WERI-Rb-1 (cell line): Measurements from ENCODE around the gene SLC66A3.

Experiments used
- DNase-seq: peaks from one replicate; pipeline ENCODE4 v3.0.0-alpha.2; 2020
- H3K27ac ChIP-seq: fragments of 250-450 bp; sonication (Bioruptor Pico); 2 replicates; pipeline ENCODE4 v1.5.1; 2020; ENCODE audit warnings: mild to moderate bottlenecking, moderate library complexity
- H3K27me3 ChIP-seq: fragments of 250-450 bp; sonication (Bioruptor Pico); 2 replicates; pipeline ENCODE4 v1.5.1; 2021; ENCODE audit warnings: mild to moderate bottlenecking, low read depth, moderate library complexity; ENCODE audit not compliant: insufficient read depth, severe bottlenecking
- H3K36me3 ChIP-seq: fragments of 250-450 bp; sonication (Bioruptor Pico); 2 replicates; pipeline ENCODE4 v1.5.1; 2020; ENCODE audit warnings: mild to moderate bottlenecking, moderate library complexity
- H3K4me3 ChIP-seq: 2 replicates; pipeline ENCODE4 v1.5.1; 2011; ENCODE audit warnings: low read depth, mild to moderate bottlenecking, control low read depth, low read length
- H3K9me3 ChIP-seq: fragments of 250-450 bp; sonication (Bioruptor Pico); 2 replicates; pipeline ENCODE4 v1.5.1; 2021; ENCODE audit warnings: mild to moderate bottlenecking, moderate library complexity; ENCODE audit not compliant: severe bottlenecking
- CTCF ChIP-seq: IDR thresholded peaks from 2 replicates; pipeline ENCODE4 v1.5.1; 2011; ENCODE audit warnings: low read depth, mild to moderate bottlenecking, control low read depth, inconsistent platforms, low read length

SLC66A3 gene

GRCh38 chr2:11196246-11196645, 41.0 kb downstream of the SLC66A3 start:
- H3K9me3 ChIP-seq = no peaks in the 10 kb centered on the region
- DNase-seq = no peak
- H3K4me3 ChIP-seq = no peak overlapping the region
- no peaks in the 10 kb centered on the region for H3K27me3 ChIP-seq
- no peak overlapping the region for H3K27ac ChIP-seq
- TF ChIP-seq CTCF = no peak
- peaks cover 80% of the 10 kb centered on the region for H3K36me3 ChIP-seq

DNA sequence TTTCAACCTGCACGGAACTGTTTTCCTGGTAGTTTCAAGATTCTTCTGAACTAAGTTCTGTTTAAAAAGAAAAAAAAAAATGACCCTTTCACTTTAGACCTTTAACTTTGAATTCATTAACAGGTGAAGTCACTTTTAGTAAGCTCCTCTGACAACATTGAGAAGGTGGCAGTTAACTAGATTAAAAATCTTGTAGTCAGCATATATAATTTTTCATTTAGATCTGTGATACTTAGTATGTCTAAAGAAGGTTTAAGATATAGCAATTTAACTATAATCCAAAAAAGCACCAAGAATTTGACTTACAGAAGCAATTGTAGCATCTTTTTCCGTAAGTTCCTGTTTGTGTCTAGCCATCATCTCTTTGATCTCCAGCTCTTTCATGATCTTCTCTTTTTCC, 45.4 kb downstream of the SLC66A3 start:
- no peak for TF ChIP-seq CTCF
- Histone ChIP-seq H3K27ac (no peak overlapping the region), H3K27me3 (no peaks in the 10 kb centered on the region), H3K4me3 (no peak overlapping the region), H3K9me3 (no peaks in the 10 kb centered on the region), H3K36me3 (peaks cover 63% of the 10 kb centered on the region)
- DNase-seq = no peak

- H3K4me3 ChIP-seq = no peak overlapping the region
- peaks cover 55% of the 10 kb centered on the region for H3K36me3 ChIP-seq
- TF ChIP-seq CTCF = no peak
- no peaks in the 10 kb centered on the region for H3K27me3 ChIP-seq
- H3K9me3 ChIP-seq = no peaks in the 10 kb centered on the region
- H3K27ac ChIP-seq = no peak overlapping the region
- DNase-seq = no peak
These were observed 46.7 kb downstream of the SLC66A3 start for GRCh38 chr2:11201969-11202368.

DNA sequence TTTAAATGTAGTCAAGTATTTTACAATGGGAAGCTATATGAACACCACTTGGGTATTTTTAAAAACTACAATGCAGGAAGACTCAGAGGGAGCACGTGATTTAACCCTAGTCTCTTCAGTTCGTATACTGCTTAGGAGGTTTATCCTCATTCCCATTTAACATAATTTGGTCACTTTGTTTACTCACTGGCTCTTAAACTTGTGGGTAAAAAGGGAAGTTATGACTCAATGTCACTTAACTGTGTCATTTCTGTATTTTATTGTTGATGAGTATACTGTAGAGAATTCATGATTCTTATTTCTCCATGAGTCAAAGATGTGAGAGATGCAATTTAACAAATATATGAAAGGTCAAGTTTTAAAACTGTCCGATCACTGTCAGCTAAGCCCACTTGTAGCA, 48.2 kb downstream of the SLC66A3 start:
- no peak for DNase-seq
- H3K4me3 ChIP-seq = no peak overlapping the region
- H3K36me3 ChIP-seq = peaks cover 50% of the 10 kb centered on the region
- H3K9me3 ChIP-seq = no peaks in the 10 kb centered on the region
- no peak for TF ChIP-seq CTCF
- H3K27ac ChIP-seq = no peak overlapping the region
- H3K27me3 ChIP-seq = no peaks in the 10 kb centered on the region

- no peak for TF ChIP-seq CTCF
- Histone ChIP-seq H3K27ac (no peak overlapping the region), H3K9me3 (no peaks in the 10 kb centered on the region), H3K36me3 (peaks cover 55% of the 10 kb centered on the region), H3K4me3 (no peak overlapping the region), H3K27me3 (no peaks in the 10 kb centered on the region)
- no peak for DNase-seq
These were observed 52.8 kb downstream of the SLC66A3 start for GRCh38 chr2:11208083-11208482.

- no peak for DNase-seq
- no peak overlapping the region for H3K4me3 ChIP-seq
- H3K36me3 ChIP-seq = peaks cover 79% of the 10 kb centered on the region
- no peaks in the 10 kb centered on the region for H3K27me3 ChIP-seq
- H3K9me3 ChIP-seq = no peaks in the 10 kb centered on the region
- no peak for TF ChIP-seq CTCF
- H3K27ac ChIP-seq = no peak overlapping the region
These were observed 57.4 kb downstream of the SLC66A3 start for GRCh38 chr2:11212645-11213044.
